Stomach (tissue), 9 donors: ENCODE results near the gene TMEM106B. TPM values are rescaled to one million over a fixed set of nuclear protein-coding genes. Genes with fewer than 3 reads are reported as not detected.

Experiments
- DNase-seq, 2 donors: peaks; one replicate each; pipeline versions ENCODE4 v3.0.0 to v3.0.0-alpha.2; 2013 to 2019
- H3K27ac ChIP-seq, 5 donors: fragments of 200-600 bp in 4 of 5; sonication (generic) in 4 of 5; one replicate each; pipeline ENCODE4 v1.5.1; 2013 to 2019; ENCODE audit warnings: mild to moderate bottlenecking in 1 of 5, moderate library complexity in 1 of 5
- H3K27me3 ChIP-seq, 3 donors: fragments of 200-600 bp; sonication (generic); one replicate each; pipeline ENCODE4 v1.5.1; 2017 to 2019; ENCODE audit warnings: mixed run types in 1 of 3
- H3K36me3 ChIP-seq, 4 donors: fragments of 200-600 bp; sonication (generic); 1 replicate in 3 of 4; 2 replicates in 1 of 4; pipeline ENCODE4 v1.5.1; 2016 to 2019
- H3K4me1 ChIP-seq, 4 donors: fragments of 200-600 bp; sonication (generic); one replicate each; pipeline ENCODE4 v1.5.1; 2016 to 2019
- H3K4me3 ChIP-seq, 4 donors: fragments of 200-600 bp; sonication (generic) in 3 of 4; one replicate each; pipeline ENCODE4 v1.5.1; 2016 to 2019; ENCODE audit warnings: mild to moderate bottlenecking in 1 of 4
- H3K9me3 ChIP-seq, 4 donors: fragments of 200-600 bp; sonication (generic); one replicate each; pipeline ENCODE4 v1.5.1; 2016 to 2019
- EP300 ChIP-seq: sonication (generic); formaldehyde crosslinking; IDR thresholded peaks from one replicate; pipeline ENCODE4 v1.6.1; 2017; ENCODE audit warnings: antibody characterized with exemption
- POLR2A ChIP-seq, 4 donors: fragments of 450-650 bp; IDR thresholded peaks; one replicate each; pipeline ENCODE4 v1.6.1; 2016; ENCODE audit warnings: antibody characterized with exemption in 4 of 4, control low read depth in 2 of 4, mild to moderate bottlenecking in 1 of 4, moderate library complexity in 1 of 4
- POLR2AphosphoS5 ChIP-seq, 3 donors: sonication (generic); formaldehyde crosslinking; IDR thresholded peaks; one replicate each; pipeline ENCODE4 v1.6.1; 2016; ENCODE audit warnings: antibody characterized with exemption in 3 of 3
- WGBS, 5 donors: extraction: QIAGEN DNeasy Blood & Tissue Kit in 3 of 5; methylation state at CpG; one replicate each; pipeline versions ENCODE4 v1.1.5 to v1.1.7; 2013 to 2018; 5-methylcytosine and 5-hydroxymethylcytosine counted together
- intact Hi-C: fragments of 100-400 bp; cut with DNase I; formaldehyde crosslinking; loops from one replicate; pipeline ENCODE4 v1.15.1; 2023; ENCODE audit warnings: low total_unique reads
- polyA plus RNA-seq, 3 donors: library from polyadenylated mRNA; stranded (reverse); fragments of 200-250 nt; gene quantifications; one replicate each; pipeline ENCODE4 v1.2.3, GENCODE V29; 2013
- total RNA-seq, 5 donors: library from RNA; depleted of rRNA; stranded (reverse); fragments of >200 nt; gene quantifications; one replicate each; pipeline versions ENCODE4 v1.1.0 to v1.2.3, GENCODE V29; 2014 to 2016
- TF ChIP-seq, protein P1 (sequence below), 7 experiments: fragments of 450-650 bp in 4 of 7; fragments of 200-600 bp in 3 of 7; sonication (generic) in 3 of 7; IDR thresholded peaks; one replicate each; pipeline ENCODE4 v1.5.1; 2016 to 2019; ENCODE audit warnings: antibody characterized with exemption in 7 of 7, control low read depth in 2 of 7, mild to moderate bottlenecking in 1 of 7
- donor health status: healthy with polysubstance abuse.
- donor health status: Bipolar disorder and iron deficiency.
- donor health status: healthy.

TMEM106B gene
- total and polyA plus RNA-seq, 8 donors, result 5.0 to 85.5 (median 18.4) TPM

DNA sequence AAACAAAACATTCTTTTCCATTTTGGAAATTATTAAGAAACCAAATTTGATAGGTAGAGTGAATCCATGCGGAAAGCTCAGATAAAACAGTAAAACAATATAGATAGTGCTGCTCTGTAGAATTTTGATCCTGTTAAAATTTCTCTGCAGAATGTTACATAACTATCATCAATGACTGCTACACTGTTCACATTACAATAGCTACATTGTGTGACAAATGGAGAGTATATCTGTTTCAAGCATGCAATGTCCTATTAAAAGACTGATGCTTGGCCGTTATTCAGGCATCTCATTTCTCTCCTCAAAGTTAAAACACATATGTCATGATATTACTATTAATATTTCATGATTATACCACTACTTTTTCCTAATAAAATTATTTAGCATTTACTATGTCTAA, 14.7 kb upstream of the TMEM106B start:
- no peaks in the 10 kb centered on the region for H3K9me3 ChIP-seq
- no peaks in the 10 kb centered on the region for H3K36me3 ChIP-seq
- H3K27ac ChIP-seq, result no peak overlapping the region
- H3K4me1 ChIP-seq, result no peaks in the 10 kb centered on the region
- H3K27me3 ChIP-seq, result no peaks in the 10 kb centered on the region
- no peak for TF ChIP-seq POLR2A (IDR thresholded peaks at IDR 0.05)
- 87 to 93% (median 88%) methylated on average over 2 of the region's 2 CpGs for WGBS, 5 donors
- intact Hi-C loops, result no loop called here
- no peak overlapping the region for H3K4me3 ChIP-seq
- DNase-seq, result no peak

DNA sequence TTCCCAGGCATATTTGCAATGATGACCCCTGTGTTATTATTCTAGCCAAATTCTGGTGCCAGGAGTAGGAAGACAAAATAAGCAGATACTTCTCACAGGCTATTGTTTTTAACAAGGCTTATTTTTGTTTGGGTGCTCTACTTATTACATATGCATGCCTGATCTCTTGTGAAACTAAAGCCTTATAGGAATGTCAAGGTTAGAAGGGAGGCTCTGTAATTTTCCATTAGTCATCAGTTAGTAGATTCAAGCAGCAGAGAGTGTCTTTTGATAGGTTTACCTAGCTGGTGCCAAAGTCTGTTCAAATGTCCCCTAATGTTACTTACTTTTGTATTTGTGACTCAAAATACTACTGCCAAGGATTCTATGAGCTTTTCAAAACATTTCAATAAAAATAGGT, 11.7 kb upstream of the TMEM106B start:
- Histone ChIP-seq H3K4me3 (no peak overlapping the region), H3K27ac (no peak overlapping the region), H3K4me1 (no peaks in the 10 kb centered on the region), H3K9me3 (no peaks in the 10 kb centered on the region), H3K27me3 (no peaks in the 10 kb centered on the region), H3K36me3 (no peaks in the 10 kb centered on the region)
- no peak for DNase-seq
- TF ChIP-seq, protein P1, sequence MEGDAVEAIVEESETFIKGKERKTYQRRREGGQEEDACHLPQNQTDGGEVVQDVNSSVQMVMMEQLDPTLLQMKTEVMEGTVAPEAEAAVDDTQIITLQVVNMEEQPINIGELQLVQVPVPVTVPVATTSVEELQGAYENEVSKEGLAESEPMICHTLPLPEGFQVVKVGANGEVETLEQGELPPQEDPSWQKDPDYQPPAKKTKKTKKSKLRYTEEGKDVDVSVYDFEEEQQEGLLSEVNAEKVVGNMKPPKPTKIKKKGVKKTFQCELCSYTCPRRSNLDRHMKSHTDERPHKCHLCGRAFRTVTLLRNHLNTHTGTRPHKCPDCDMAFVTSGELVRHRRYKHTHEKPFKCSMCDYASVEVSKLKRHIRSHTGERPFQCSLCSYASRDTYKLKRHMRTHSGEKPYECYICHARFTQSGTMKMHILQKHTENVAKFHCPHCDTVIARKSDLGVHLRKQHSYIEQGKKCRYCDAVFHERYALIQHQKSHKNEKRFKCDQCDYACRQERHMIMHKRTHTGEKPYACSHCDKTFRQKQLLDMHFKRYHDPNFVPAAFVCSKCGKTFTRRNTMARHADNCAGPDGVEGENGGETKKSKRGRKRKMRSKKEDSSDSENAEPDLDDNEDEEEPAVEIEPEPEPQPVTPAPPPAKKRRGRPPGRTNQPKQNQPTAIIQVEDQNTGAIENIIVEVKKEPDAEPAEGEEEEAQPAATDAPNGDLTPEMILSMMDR (IDR thresholded peaks at IDR 0.05), result no peak
- TF ChIP-seq POLR2A (IDR thresholded peaks at IDR 0.05), result no peak
- TF ChIP-seq POLR2AphosphoS5 (IDR thresholded peaks at IDR 0.05), result no peak
- TF ChIP-seq EP300, result no peak
- intact Hi-C loops, result no loop called here

DNA sequence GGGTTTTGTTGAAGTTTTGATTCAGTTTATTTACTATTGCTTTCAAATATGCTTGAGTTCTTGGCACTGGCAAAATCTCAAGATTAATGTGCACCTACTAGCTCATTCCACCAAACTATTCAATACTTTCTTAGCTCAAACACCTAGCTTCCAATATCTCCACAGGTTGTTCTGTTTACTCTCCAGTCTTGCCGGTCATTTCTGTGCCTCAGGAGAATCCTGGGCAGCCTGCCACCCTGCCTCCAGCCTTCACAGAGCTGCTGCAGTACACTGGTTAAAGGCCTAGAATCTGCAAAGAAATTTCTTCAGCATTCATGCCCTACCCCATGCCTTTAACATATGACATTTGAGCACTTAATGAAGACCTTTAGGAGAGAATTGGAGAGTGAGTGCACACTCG, 4.0 kb upstream of the TMEM106B start:
- Histone ChIP-seq H3K27me3 (no peaks in the 10 kb centered on the region), H3K4me1 (peaks cover 1 to 10% (median 3%) of the 10 kb centered on the region in 4 donors), H3K9me3 (no peaks in the 10 kb centered on the region), H3K4me3 (no peak overlapping the region), H3K27ac (no peak overlapping the region), H3K36me3 (no peaks in the 10 kb centered on the region)
- intact Hi-C loops, result no loop called here
- 22 to 42% (median 31%) methylated on average over 2 of the region's 2 CpGs for WGBS, 5 donors
- peak in 1 of 2 donors; percentile 31 for DNase-seq
- no peak for TF ChIP-seq EP300
- no peak for TF ChIP-seq POLR2AphosphoS5 (IDR thresholded peaks at IDR 0.05)
- TF ChIP-seq, protein P1 (IDR thresholded peaks at IDR 0.05), result no peak
- TF ChIP-seq POLR2A (IDR thresholded peaks at IDR 0.05), result no peak

DNA sequence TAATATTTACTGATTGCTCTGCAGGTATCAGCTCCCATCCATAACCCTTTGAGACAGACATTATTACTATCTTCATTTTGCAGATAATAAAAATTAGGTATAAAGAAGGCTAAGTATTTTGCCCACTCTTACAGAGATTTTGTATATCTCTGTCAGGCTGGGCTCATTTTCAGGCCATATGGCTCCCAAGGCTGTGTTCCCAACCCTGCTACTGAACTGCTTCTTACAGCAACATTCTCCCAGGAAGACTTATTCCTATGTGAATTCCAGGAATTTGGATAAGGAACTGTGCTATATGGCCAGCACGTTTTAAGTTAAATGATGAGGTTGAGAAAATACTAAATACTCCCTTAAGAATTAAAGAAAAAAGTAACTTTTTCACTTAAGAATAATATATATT, 1.9 kb upstream of the TMEM106B start:
- Histone ChIP-seq H3K4me1 (peaks cover 7 to 31% (median 17%) of the 10 kb centered on the region in 4 donors), H3K4me3 (no peak overlapping the region), H3K36me3 (no peaks in the 10 kb centered on the region), H3K27me3 (no peaks in the 10 kb centered on the region), H3K27ac (no peak overlapping the region), H3K9me3 (no peaks in the 10 kb centered on the region)
- DNase-seq, result no peak
- TF ChIP-seq POLR2A (IDR thresholded peaks at IDR 0.05), result no peak
- TF ChIP-seq, protein P1 (IDR thresholded peaks at IDR 0.05), result no peak
- TF ChIP-seq EP300, result no peak
- no peak for TF ChIP-seq POLR2AphosphoS5 (IDR thresholded peaks at IDR 0.05)
- WGBS, 5 donors, result 48 to 75% (median 56%) methylated on average over 1 of the region's 1 CpG
- intact Hi-C loops, result no loop called here

DNA sequence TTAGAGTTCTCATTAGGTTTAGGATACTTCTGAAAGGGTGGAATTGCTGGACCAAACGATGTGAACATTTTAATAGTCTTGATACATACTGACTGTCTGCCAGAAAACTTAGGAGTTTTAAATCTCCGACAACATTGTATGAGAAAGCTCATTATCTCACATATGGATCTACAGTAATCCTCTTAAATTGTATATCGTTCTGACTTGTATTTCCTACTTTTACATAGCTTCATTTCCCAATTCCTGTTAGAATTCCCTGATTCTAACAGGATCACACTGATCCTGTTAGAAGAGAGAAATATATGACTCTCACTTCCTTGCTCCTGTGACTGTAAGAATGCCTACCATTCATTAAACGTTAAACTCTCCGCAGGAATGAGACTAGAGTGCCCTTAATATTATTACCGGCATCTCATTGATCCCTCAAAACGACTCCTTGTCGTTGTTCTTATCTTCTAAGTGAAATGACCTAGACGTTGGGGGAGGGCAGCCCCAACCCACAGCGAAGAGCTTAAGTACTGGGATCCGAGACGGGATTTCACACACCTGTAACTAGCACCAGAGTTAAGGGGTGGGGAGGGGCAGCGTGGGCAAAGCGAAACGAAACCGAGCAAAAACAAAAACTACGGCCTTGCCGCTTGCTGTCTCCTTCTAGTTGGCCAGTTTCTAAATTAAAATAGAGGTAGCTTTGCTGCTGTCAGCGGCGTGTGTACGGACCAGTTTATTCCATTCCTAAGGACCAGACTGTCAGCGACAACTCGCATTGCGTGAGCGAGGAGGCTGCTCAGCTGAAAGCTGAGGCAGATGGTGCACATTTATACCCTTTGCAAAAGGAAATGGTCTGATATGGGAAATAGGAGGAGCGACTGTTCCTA, 678 bp upstream of the TMEM106B start:
- H3K27me3 ChIP-seq, result no peaks in the 10 kb centered on the region
- 1 to 2% (median 1%) methylated on average over 26 of the region's 26 CpGs for WGBS, 5 donors
- H3K9me3 ChIP-seq, result no peaks in the 10 kb centered on the region
- TF ChIP-seq POLR2A (IDR thresholded peaks at IDR 0.05) (no peak), POLR2AphosphoS5 (IDR thresholded peaks at IDR 0.05) (no peak), EP300 (no peak)
- TF ChIP-seq, protein P1 (IDR thresholded peaks at IDR 0.05), result no peak
- DNase-seq, result peak; percentile 39 to 80
- H3K4me3 ChIP-seq, result peak overlapping the region; percentile 66 to 82 (median 76)
- H3K4me1 ChIP-seq, result peaks cover 7 to 34% (median 19%) of the 10 kb centered on the region in 4 donors
- H3K36me3 ChIP-seq, result peaks cover 0 to 9% (median 5%) of the 10 kb centered on the region in 4 donors
- H3K27ac ChIP-seq, result peak overlapping the region; percentile 95 to 100 (median 98)
- intact Hi-C loops, result no loop called here
